GM23338 (cell line): ENCODE data around the gene RTKN2. TPM values are rescaled to one million over a fixed set of nuclear protein-coding genes. Genes with fewer than 3 reads are reported as not detected.

ENCODE experiments used
- ATAC-seq: fragments of 200-7000 bp; cut with Tn5 transposase; 3 replicates; pipeline ENCODE4 v1.9.1; 2020
- DNase-seq: peaks from one replicate; pipeline ENCODE4 v3.0.0-alpha.2; 2015; ENCODE audit warnings: low spot score
- H2AFZ ChIP-seq: fragments of 200-600 bp; sonication (generic); 2 replicates; pipeline ENCODE4 v1.8.0; 2016; ENCODE audit warnings: antibody characterized with exemption, mild to moderate bottlenecking, moderate library complexity
- H3F3A ChIP-seq: fragments of 200-600 bp; sonication (generic); replicated peaks from 2 replicates; pipeline ENCODE4 v1.8.0; 2017; ENCODE audit warnings: antibody characterized with exemption, mixed run types, low read depth
- H3K27ac ChIP-seq: fragments of 200-600 bp; sonication (generic); 2 replicates; pipeline ENCODE4 v1.6.1; 2016; ENCODE audit warnings: low read depth
- H3K27me3 ChIP-seq: fragments of 200-600 bp; sonication (generic); 2 replicates; pipeline ENCODE4 v1.8.0; 2016; ENCODE audit warnings: mild to moderate bottlenecking, mixed run types, moderate library complexity; ENCODE audit not compliant: insufficient read depth
- H3K36me3 ChIP-seq: fragments of 200-600 bp; sonication (generic); 2 replicates; pipeline ENCODE4 v1.8.0; 2016; ENCODE audit warnings: mild to moderate bottlenecking; ENCODE audit not compliant: insufficient read depth
- H3K4me1 ChIP-seq: fragments of 200-600 bp; sonication (generic); 2 replicates; pipeline ENCODE4 v1.8.0; 2016; ENCODE audit warnings: mild to moderate bottlenecking, moderate library complexity; ENCODE audit not compliant: insufficient read depth
- H3K4me2 ChIP-seq: fragments of 200-600 bp; sonication (generic); 2 replicates; pipeline ENCODE4 v1.7.1; 2017; ENCODE audit warnings: mixed run types
- H3K4me3 ChIP-seq: fragments of 200-600 bp; sonication (generic); 2 replicates; pipeline ENCODE4 v1.6.1; 2016; ENCODE audit warnings: mixed run types
- H3K79me2 ChIP-seq: fragments of 200-600 bp; sonication (generic); replicated peaks from 2 replicates; pipeline ENCODE4 v1.8.0; 2017; ENCODE audit warnings: mild to moderate bottlenecking; ENCODE audit not compliant: insufficient read depth
- H3K9me2 ChIP-seq: fragments of 200-600 bp; sonication (generic); 2 replicates; pipeline ENCODE4 v1.8.0; 2017; ENCODE audit not compliant: insufficient read depth
- H4K20me1 ChIP-seq: fragments of 200-600 bp; sonication (generic); replicated peaks from 2 replicates; pipeline ENCODE4 v1.8.0; 2017; ENCODE audit warnings: mild to moderate bottlenecking; ENCODE audit not compliant: insufficient read depth
- H3K27ac Mint-ChIP-seq: 2 replicates; pipeline ENCODE4 v1.8.0; 2020; ENCODE audit warnings: inconsistent platforms, mild to moderate bottlenecking, moderate library complexity, mixed read lengths
- H3K27me3 Mint-ChIP-seq: 3 replicates; pipeline ENCODE4 v1.8.0; 2022; ENCODE audit warnings: low read depth, mild to moderate bottlenecking, moderate library complexity, mixed read lengths, inconsistent platforms; ENCODE audit not compliant: insufficient read depth, poor library complexity
- H3K36me3 Mint-ChIP-seq: 3 replicates; pipeline ENCODE4 v1.8.0; 2021; ENCODE audit warnings: low read depth, mild to moderate bottlenecking, inconsistent platforms, moderate library complexity, mixed read lengths
- H3K4me1 Mint-ChIP-seq: 3 replicates; pipeline ENCODE4 v1.8.0; 2020; ENCODE audit warnings: mild to moderate bottlenecking, inconsistent platforms, mixed read lengths
- H3K4me3 Mint-ChIP-seq: 3 replicates; pipeline ENCODE4 v1.8.0; 2021; ENCODE audit warnings: moderate library complexity, mild to moderate bottlenecking, inconsistent platforms, mixed read lengths
- H3K9me3 Mint-ChIP-seq: 3 replicates; pipeline ENCODE4 v1.8.0; 2020; ENCODE audit warnings: moderate library complexity, mild to moderate bottlenecking, inconsistent platforms, mixed read lengths
- CREB1 ChIP-seq: fragments of 250-450 bp; sonication (Bioruptor Pico); IDR thresholded peaks from 2 replicates; pipeline ENCODE4 v1.5.0; 2020; ENCODE audit warnings: low read depth, mild to moderate bottlenecking, moderate library complexity
- EZH2 ChIP-seq: fragments of 200-600 bp; sonication (generic); IDR thresholded peaks from one replicate; pipeline ENCODE4 v1.8.0; 2017; ENCODE audit warnings: antibody characterized with exemption, mild to moderate bottlenecking, low read depth; ENCODE audit not compliant: unreplicated experiment
- EZH2phosphoT487 ChIP-seq: fragments of 200-600 bp; sonication (generic); IDR thresholded peaks from one replicate; pipeline ENCODE4 v1.8.1; 2018; ENCODE audit warnings: antibody characterized with exemption; ENCODE audit not compliant: unreplicated experiment
- JUNB ChIP-seq: IDR thresholded peaks from one replicate; pipeline ENCODE4 v1.6.1; 2016; ENCODE audit warnings: antibody characterized with exemption; ENCODE audit not compliant: unreplicated experiment
- NANOG ChIP-seq: IDR thresholded peaks from 2 replicates; pipeline ENCODE4 v1.6.1; 2016; ENCODE audit warnings: antibody characterized with exemption, borderline replicate concordance
- POLR2AphosphoS5 ChIP-seq: IDR thresholded peaks from 2 replicates; pipeline ENCODE4 v1.6.1; 2016; ENCODE audit warnings: antibody characterized with exemption, low read depth
- ZNF114 ChIP-seq: fragments of 250-450 bp; sonication (Bioruptor Pico); IDR thresholded peaks from 2 replicates; pipeline ENCODE4 v1.5.0; 2020; ENCODE audit warnings: mild to moderate bottlenecking, moderate library complexity
- ZNF331 ChIP-seq: fragments of 250-450 bp; sonication (Bioruptor Pico); IDR thresholded peaks from 2 replicates; pipeline ENCODE4 v1.5.0; 2020; ENCODE audit warnings: low read depth, mild to moderate bottlenecking, moderate library complexity
- polyA plus RNA-seq: library from polyadenylated mRNA; unstranded; fragments of >200 nt; fragmentation: Nextera tagmentation; extraction: Ambion mirVana; gene quantifications from 2 replicates; pipeline ENCODE4 v1.2.1, GENCODE V29; 2016
- total RNA-seq: library from RNA; depleted of rRNA; stranded (reverse); fragments of >200 nt; shearing (Covaris generic); gene quantifications from 2 replicates; pipeline ENCODE4 v1.2.3, GENCODE V29; 2014
- TF ChIP-seq, protein P1 (sequence below): IDR thresholded peaks from 2 replicates; pipeline ENCODE4 v1.6.1; 2016; ENCODE audit warnings: antibody characterized with exemption
- TF ChIP-seq, protein P2 (sequence below), 2 experiments: fragments of 200-600 bp in 1 of 2; sonication (generic) in 1 of 2; conservative IDR thresholded peaks; 2 replicates each; pipeline versions ENCODE4 v1.5.1 to v1.6.1; 2016 to 2017; ENCODE audit warnings: antibody characterized with exemption in 2 of 2, low read depth in 2 of 2, mild to moderate bottlenecking in 2 of 2, moderate library complexity in 1 of 2
- TF ChIP-seq, protein P3 (sequence below): IDR thresholded peaks from one replicate; pipeline ENCODE4 v1.6.1; 2018; ENCODE audit warnings: antibody characterized with exemption; ENCODE audit not compliant: unreplicated experiment

The RTKN2 gene
- total and polyA plus RNA-seq, 2 experiments from 2014 or later, result 15.3 to 23.6 TPM

DNA sequence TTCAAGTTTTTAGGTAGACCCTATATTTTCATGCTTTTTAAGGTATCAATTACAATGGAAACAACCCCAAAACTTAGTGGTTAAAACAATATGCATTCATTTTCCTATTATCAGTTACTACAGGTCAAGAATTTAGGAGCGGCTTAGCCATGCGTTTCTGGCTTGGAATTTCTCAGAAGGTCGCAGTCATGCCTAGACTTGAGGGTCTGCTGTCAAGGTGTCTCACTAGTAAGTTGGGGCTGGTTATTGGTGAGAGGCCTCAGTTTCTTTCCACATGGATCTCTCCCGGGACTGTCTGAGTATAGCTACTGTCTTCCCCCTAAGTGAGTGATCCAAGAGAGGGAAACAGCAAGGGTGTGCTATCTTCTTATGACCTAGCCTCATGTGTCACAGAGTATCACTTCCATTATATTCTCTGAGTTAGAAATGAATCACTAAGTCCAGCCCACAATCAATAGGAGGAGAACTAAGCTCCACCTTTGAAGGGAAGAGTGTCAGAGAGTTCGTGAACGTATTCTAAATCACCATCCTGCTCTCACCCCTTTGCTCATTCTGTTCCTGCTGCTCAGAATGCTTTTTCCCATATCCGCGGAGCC, 80.5 kb downstream of the RTKN2 start:
- H3K4me3 ChIP-seq, result no peak overlapping the region

DNA sequence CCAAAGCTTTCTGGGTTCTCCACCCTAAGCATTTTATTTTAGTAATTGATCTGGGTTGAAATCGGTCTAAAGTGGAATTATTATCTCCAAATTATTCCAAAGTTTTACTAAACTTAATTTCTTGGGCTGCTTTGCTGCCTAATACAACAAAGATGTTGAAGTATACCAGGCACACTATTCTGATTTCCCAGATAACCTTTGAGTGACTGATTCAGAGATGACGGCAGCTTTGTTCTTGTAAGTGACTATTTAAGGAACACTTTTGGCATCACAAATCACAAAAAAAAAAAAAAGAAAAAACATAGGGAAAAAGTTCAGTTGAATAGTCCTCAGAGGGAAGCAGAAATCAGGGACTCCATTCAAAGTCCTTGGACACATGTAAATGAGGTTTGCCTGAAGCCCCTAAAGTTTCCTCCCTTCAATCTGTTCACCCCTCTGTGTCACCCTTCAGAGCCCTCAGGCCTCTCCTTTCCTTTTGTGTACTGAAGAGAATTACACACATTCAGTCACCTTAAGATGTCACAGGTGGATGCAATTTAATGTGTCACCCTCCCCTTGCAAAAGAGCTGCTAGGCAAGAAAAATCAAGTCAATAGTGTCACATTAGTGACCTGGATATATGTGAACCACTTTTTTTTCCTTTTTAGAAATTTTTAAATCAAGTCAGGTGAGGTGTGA, 81.5 kb downstream of the RTKN2 start:
- Mint-ChIP-seq H3K4me1 (peaks cover 13% of the 10 kb centered on the region; the same call in 2 of the 3 replicates), H3K27me3 (no peaks in the 10 kb centered on the region), H3K36me3 (peaks cover 8% of the 10 kb centered on the region), H3K27ac (no peak overlapping the region), H3K9me3 (no peaks in the 10 kb centered on the region), H3K4me3 (no peak overlapping the region)
- no peaks in the 10 kb centered on the region; the same call in 1 of the 2 replicates for H3K36me3 ChIP-seq
- H3K27me3 ChIP-seq, result no peaks in the 10 kb centered on the region
- peaks cover 5% of the 10 kb centered on the region; the same call in 1 of the 2 replicates for H3K4me1 ChIP-seq
- no peak overlapping the region for H3K27ac ChIP-seq
- ATAC-seq (no peak), DNase-seq (no peak)
- no peaks in the 10 kb centered on the region for H3K9me2 ChIP-seq
- H3K79me2 ChIP-seq, result no peaks in the 10 kb centered on the region
- no peak overlapping the region for H2AFZ ChIP-seq
- no peak overlapping the region for H3K4me3 ChIP-seq
- 0 out of 2 replicates have a peak, but pooled peaks cover 3% of the 10 kb centered on the region for H4K20me1 ChIP-seq
- no peak overlapping the region for H3K4me2 ChIP-seq
- no peaks in the 10 kb centered on the region for H3F3A ChIP-seq
- no peak for TF ChIP-seq CREB1
- TF ChIP-seq EZH2phosphoT487, result no peak
- no peak for TF ChIP-seq JUNB
- TF ChIP-seq POLR2AphosphoS5, result no peak
- TF ChIP-seq, protein P1, sequence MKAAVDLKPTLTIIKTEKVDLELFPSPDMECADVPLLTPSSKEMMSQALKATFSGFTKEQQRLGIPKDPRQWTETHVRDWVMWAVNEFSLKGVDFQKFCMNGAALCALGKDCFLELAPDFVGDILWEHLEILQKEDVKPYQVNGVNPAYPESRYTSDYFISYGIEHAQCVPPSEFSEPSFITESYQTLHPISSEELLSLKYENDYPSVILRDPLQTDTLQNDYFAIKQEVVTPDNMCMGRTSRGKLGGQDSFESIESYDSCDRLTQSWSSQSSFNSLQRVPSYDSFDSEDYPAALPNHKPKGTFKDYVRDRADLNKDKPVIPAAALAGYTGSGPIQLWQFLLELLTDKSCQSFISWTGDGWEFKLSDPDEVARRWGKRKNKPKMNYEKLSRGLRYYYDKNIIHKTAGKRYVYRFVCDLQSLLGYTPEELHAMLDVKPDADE, result no peak
- no peak for TF ChIP-seq EZH2
- TF ChIP-seq, protein P2, sequence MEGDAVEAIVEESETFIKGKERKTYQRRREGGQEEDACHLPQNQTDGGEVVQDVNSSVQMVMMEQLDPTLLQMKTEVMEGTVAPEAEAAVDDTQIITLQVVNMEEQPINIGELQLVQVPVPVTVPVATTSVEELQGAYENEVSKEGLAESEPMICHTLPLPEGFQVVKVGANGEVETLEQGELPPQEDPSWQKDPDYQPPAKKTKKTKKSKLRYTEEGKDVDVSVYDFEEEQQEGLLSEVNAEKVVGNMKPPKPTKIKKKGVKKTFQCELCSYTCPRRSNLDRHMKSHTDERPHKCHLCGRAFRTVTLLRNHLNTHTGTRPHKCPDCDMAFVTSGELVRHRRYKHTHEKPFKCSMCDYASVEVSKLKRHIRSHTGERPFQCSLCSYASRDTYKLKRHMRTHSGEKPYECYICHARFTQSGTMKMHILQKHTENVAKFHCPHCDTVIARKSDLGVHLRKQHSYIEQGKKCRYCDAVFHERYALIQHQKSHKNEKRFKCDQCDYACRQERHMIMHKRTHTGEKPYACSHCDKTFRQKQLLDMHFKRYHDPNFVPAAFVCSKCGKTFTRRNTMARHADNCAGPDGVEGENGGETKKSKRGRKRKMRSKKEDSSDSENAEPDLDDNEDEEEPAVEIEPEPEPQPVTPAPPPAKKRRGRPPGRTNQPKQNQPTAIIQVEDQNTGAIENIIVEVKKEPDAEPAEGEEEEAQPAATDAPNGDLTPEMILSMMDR (conservative IDR thresholded peaks at IDR 0.05; ENCODE audit: low read depth in 2 of 2), result no peak
- TF ChIP-seq, protein P3, sequence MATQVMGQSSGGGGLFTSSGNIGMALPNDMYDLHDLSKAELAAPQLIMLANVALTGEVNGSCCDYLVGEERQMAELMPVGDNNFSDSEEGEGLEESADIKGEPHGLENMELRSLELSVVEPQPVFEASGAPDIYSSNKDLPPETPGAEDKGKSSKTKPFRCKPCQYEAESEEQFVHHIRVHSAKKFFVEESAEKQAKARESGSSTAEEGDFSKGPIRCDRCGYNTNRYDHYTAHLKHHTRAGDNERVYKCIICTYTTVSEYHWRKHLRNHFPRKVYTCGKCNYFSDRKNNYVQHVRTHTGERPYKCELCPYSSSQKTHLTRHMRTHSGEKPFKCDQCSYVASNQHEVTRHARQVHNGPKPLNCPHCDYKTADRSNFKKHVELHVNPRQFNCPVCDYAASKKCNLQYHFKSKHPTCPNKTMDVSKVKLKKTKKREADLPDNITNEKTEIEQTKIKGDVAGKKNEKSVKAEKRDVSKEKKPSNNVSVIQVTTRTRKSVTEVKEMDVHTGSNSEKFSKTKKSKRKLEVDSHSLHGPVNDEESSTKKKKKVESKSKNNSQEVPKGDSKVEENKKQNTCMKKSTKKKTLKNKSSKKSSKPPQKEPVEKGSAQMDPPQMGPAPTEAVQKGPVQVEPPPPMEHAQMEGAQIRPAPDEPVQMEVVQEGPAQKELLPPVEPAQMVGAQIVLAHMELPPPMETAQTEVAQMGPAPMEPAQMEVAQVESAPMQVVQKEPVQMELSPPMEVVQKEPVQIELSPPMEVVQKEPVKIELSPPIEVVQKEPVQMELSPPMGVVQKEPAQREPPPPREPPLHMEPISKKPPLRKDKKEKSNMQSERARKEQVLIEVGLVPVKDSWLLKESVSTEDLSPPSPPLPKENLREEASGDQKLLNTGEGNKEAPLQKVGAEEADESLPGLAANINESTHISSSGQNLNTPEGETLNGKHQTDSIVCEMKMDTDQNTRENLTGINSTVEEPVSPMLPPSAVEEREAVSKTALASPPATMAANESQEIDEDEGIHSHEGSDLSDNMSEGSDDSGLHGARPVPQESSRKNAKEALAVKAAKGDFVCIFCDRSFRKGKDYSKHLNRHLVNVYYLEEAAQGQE, result no peak
- TF ChIP-seq ZNF331, result no peak

More for the DNA sequence above, 80.5 kb downstream of the RTKN2 start:
- DNase-seq (no peak), ATAC-seq (no peak)
- no peaks in the 10 kb centered on the region for H3K9me3 Mint-ChIP-seq
- H3K4me3 Mint-ChIP-seq, result no peak overlapping the region
- H3K4me1 ChIP-seq, result peaks cover 5% of the 10 kb centered on the region; the same call in 1 of the 2 replicates
- H4K20me1 ChIP-seq, result 0 out of 2 replicates have a peak, but pooled peaks cover 3% of the 10 kb centered on the region
- H3K79me2 ChIP-seq, result no peaks in the 10 kb centered on the region
- no peaks in the 10 kb centered on the region; the same call in 1 of the 2 replicates for H3K36me3 ChIP-seq
- H3K27ac Mint-ChIP-seq, result no peak overlapping the region
- no peaks in the 10 kb centered on the region for H3K27me3 Mint-ChIP-seq
- peaks cover 8% of the 10 kb centered on the region for H3K36me3 Mint-ChIP-seq
- H3K4me2 ChIP-seq, result no peak overlapping the region
- H3K27me3 ChIP-seq, result no peaks in the 10 kb centered on the region
- no peak overlapping the region for H3K27ac ChIP-seq
- no peaks in the 10 kb centered on the region for H3F3A ChIP-seq
- peaks cover 13% of the 10 kb centered on the region; the same call in 2 of the 3 replicates for H3K4me1 Mint-ChIP-seq
- H3K9me2 ChIP-seq, result no peaks in the 10 kb centered on the region
- no peak overlapping the region for H2AFZ ChIP-seq
- TF ChIP-seq, protein P1, result no peak
- TF ChIP-seq POLR2AphosphoS5, result no peak
- TF ChIP-seq, protein P2 (conservative IDR thresholded peaks at IDR 0.05; ENCODE audit: low read depth in 2 of 2), result no peak
- TF ChIP-seq ZNF114 (CRISPR knock-in tag), result no peak
- no peak for TF ChIP-seq NANOG
